HEK293 (cell line): ENCODE measurements around the gene B3GALNT1.

Source experiments
- CTCF ChIA-PET: fragments of 350-600 bp; formaldehyde crosslinking; extraction: SDS; loops from one replicate; lab custom pipeline; 2021; ENCODE audit warnings: antibody characterized with exemption; lab: Yijun Ruan, JAX
- POLR2A ChIA-PET: fragments of 300-600 bp; formaldehyde crosslinking; extraction: SDS; loops from one replicate; lab custom pipeline; 2020; ENCODE audit warnings: antibody characterized with exemption, inconsistent platforms; lab: Yijun Ruan, JAX
- H3K27ac ChIP-seq: fragments of 200-500 bp; sonication (Bioruptor generic); 2 replicates; pipeline ENCODE4 v1.5.1; 2014; ENCODE audit warnings: low read depth, low read length, control low read depth, inconsistent platforms; ENCODE audit errors: extremely low read depth
- H3K36me3 ChIP-seq, 2 experiments: fragments of 200-500 bp in 1 of 2; sonication (Bioruptor generic) in 1 of 2; 1 replicate in 1 of 2; 2 replicates in 1 of 2; pipeline ENCODE4 v1.5.1; 2014 to 2017; ENCODE audit warnings: inconsistent platforms in 2 of 2, low read length in 2 of 2; ENCODE audit not compliant: control insufficient read depth in 2 of 2, insufficient read depth in 1 of 2
- H3K4me1 ChIP-seq: fragments of 200-500 bp; sonication (Bioruptor generic); 2 replicates; pipeline ENCODE4 v1.5.1; 2014; ENCODE audit warnings: mild to moderate bottlenecking, low read length, inconsistent platforms; ENCODE audit not compliant: control insufficient read depth, insufficient read depth
- H3K4me3 ChIP-seq: 2 replicates; pipeline ENCODE4 v1.5.1; 2011; ENCODE audit warnings: low read depth, mild to moderate bottlenecking, control low read depth, low read length, moderate library complexity
- H3K9me3 ChIP-seq: fragments of 200-500 bp; sonication (Bioruptor generic); 2 replicates; pipeline ENCODE4 v1.5.1; 2014; ENCODE audit warnings: low read depth, low read length, inconsistent platforms; ENCODE audit not compliant: control insufficient read depth, insufficient read depth
- BCL11A ChIP-seq: fragments of 450-650 bp; formaldehyde crosslinking; IDR thresholded peaks from 2 replicates; pipeline ENCODE4 v1.5.1; 2016; ENCODE audit warnings: low read depth, missing biosample characterization, missing genetic modification characterization
- KLF1 ChIP-seq: fragments of 450-650 bp; formaldehyde crosslinking; IDR thresholded peaks from 2 replicates; pipeline ENCODE4 v1.5.1; 2016; ENCODE audit warnings: missing biosample characterization, missing genetic modification characterization
- YY1 ChIP-seq: fragments of 450-650 bp; formaldehyde crosslinking; IDR thresholded peaks from 2 replicates; pipeline ENCODE4 v1.5.1; 2018; ENCODE audit warnings: missing biosample characterization, missing genetic modification characterization
- ZBTB11 ChIP-seq: fragments of 450-650 bp; formaldehyde crosslinking; conservative IDR thresholded peaks from 2 replicates; pipeline ENCODE4 v1.5.1; 2016; ENCODE audit warnings: low read depth, missing biosample characterization, missing genetic modification characterization
- ZBTB6 ChIP-seq: fragments of 450-650 bp; formaldehyde crosslinking; IDR thresholded peaks from 2 replicates; pipeline ENCODE4 v1.5.1; 2017; ENCODE audit warnings: missing biosample characterization, missing genetic modification characterization
- ZIC2 ChIP-seq: fragments of 450-650 bp; formaldehyde crosslinking; IDR thresholded peaks from 2 replicates; pipeline ENCODE4 v1.5.1; 2016; ENCODE audit warnings: missing biosample characterization, missing genetic modification characterization
- ZNF132 ChIP-seq: fragments of 450-650 bp; formaldehyde crosslinking; IDR thresholded peaks from 2 replicates; pipeline ENCODE4 v1.5.1; 2017; ENCODE audit warnings: missing biosample characterization, missing genetic modification characterization, borderline replicate concordance
- ZNF211 ChIP-seq: fragments of 450-650 bp; formaldehyde crosslinking; IDR thresholded peaks from 2 replicates; pipeline ENCODE4 v1.5.1; 2016; ENCODE audit warnings: low read depth, missing biosample characterization, missing genetic modification characterization
- ZNF530 ChIP-seq: fragments of 450-650 bp; formaldehyde crosslinking; IDR thresholded peaks from 2 replicates; pipeline ENCODE4 v1.5.1; 2016; ENCODE audit warnings: low read depth, missing biosample characterization, missing genetic modification characterization
- ZNF548 ChIP-seq: fragments of 450-650 bp; formaldehyde crosslinking; IDR thresholded peaks from 2 replicates; pipeline ENCODE4 v1.5.1; 2016; ENCODE audit warnings: missing biosample characterization, missing genetic modification characterization
- ZSCAN16 ChIP-seq: fragments of 450-650 bp; formaldehyde crosslinking; IDR thresholded peaks from 2 replicates; pipeline ENCODE4 v1.5.1; 2016; ENCODE audit warnings: missing biosample characterization, missing genetic modification characterization
- TF ChIP-seq, protein P1 (sequence below): fragments of 450-650 bp; formaldehyde crosslinking; IDR thresholded peaks from 2 replicates; pipeline ENCODE4 v1.5.1; 2016; ENCODE audit warnings: missing biosample characterization, missing genetic modification characterization, low read depth

Gene B3GALNT1

GRCh38 chr3:161132391-161132790, 27.2 kb upstream of the B3GALNT1 start:
- Histone ChIP-seq H3K9me3 (no peaks in the 10 kb centered on the region), H3K27ac (no peak overlapping the region), H3K36me3 (no peaks in the 10 kb centered on the region), H3K4me1 (no peaks in the 10 kb centered on the region), H3K4me3 (no peak overlapping the region)
- ChIA-PET CTCF (no interaction called here), POLR2A (no interaction called here)
- TF ChIP-seq YY1 = no peak

DNA sequence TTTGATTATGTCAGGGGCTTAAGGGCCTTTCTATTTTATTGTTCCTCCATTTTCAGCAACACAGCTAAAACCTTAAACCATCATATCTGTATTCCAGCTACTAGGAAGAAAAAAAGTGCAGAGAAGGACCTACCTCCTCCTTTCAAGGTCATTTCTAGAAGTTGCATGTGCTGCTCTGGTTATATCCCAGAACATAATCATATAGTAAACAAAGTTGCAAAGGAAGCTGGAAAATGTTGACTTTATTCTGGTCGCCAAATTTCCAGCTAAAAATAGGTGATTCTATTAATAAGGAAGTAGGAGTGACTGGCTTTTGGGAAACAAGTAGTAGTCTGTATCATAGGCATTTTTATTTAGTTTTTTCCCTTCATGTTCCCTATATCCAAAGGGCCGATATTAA, 21.3 kb upstream of the B3GALNT1 start:
- POLR2A ChIA-PET = no interaction called here
- H3K4me1 ChIP-seq = no peaks in the 10 kb centered on the region

GRCh38 chr3:161117646-161118045, 12.5 kb upstream of the B3GALNT1 start:
- ChIA-PET CTCF (no interaction called here), POLR2A (no interaction called here)
- H3K4me1 ChIP-seq = no peaks in the 10 kb centered on the region
- TF ChIP-seq BCL11A (no peak), ZBTB11 (tag by site-specific recombination) (no peak), ZNF530 (tag by site-specific recombination) (no peak), ZNF211 (tag by site-specific recombination) (no peak), ZNF548 (tag by site-specific recombination) (no peak)
- TF ChIP-seq, protein P1, sequence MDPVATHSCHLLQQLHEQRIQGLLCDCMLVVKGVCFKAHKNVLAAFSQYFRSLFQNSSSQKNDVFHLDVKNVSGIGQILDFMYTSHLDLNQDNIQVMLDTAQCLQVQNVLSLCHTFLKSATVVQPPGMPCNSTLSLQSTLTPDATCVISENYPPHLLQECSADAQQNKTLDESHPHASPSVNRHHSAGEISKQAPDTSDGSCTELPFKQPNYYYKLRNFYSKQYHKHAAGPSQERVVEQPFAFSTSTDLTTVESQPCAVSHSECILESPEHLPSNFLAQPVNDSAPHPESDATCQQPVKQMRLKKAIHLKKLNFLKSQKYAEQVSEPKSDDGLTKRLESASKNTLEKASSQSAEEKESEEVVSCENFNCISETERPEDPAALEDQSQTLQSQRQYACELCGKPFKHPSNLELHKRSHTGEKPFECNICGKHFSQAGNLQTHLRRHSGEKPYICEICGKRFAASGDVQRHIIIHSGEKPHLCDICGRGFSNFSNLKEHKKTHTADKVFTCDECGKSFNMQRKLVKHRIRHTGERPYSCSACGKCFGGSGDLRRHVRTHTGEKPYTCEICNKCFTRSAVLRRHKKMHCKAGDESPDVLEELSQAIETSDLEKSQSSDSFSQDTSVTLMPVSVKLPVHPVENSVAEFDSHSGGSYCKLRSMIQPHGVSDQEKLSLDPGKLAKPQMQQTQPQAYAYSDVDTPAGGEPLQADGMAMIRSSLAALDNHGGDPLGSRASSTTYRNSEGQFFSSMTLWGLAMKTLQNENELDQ = no peak
- H3K4me3 ChIP-seq = no peak overlapping the region
- peaks cover 3% of the 10 kb centered on the region; the same call in 1 of the 2 replicates for H3K9me3 ChIP-seq
- H3K36me3 ChIP-seq = no peaks in the 10 kb centered on the region
- no peak overlapping the region for H3K27ac ChIP-seq

More for the DNA sequence above, 21.3 kb upstream of the B3GALNT1 start:
- Histone ChIP-seq H3K9me3 (no peaks in the 10 kb centered on the region), H3K27ac (no peak overlapping the region), H3K4me3 (no peak overlapping the region), H3K36me3 (no peaks in the 10 kb centered on the region)
- CTCF ChIA-PET = no interaction called here
- TF ChIP-seq ZIC2 (no peak), ZNF132 (tag by site-specific recombination) (no peak), ZBTB6 (tag by site-specific recombination) (no peak)

- TF ChIP-seq KLF1 (tag by site-specific recombination) = peak; percentile 23; the same call in 1 of the 2 replicates
- TF ChIP-seq ZSCAN16 (tag by site-specific recombination) = no peak
- no peak for TF ChIP-seq YY1
- Histone ChIP-seq H3K36me3 (no peaks in the 10 kb centered on the region), H3K4me1 (no peaks in the 10 kb centered on the region), H3K4me3 (no peak overlapping the region), H3K9me3 (no peaks in the 10 kb centered on the region), H3K27ac (no peak overlapping the region)
- POLR2A ChIA-PET = no interaction called here
- CTCF ChIA-PET = no interaction called here
These were observed 3.7 kb upstream of the B3GALNT1 start for GRCh38 chr3:161108840-161109239.
